Measurements from ENCODE around the gene SCNN1B. TPM values are rescaled to one million over a fixed set of nuclear protein-coding genes. Genes with fewer than 3 reads are reported as not detected.

Gene SCNN1B
- total and polyA plus RNA-seq, 4 experiments from 2014 or later = not detected

DNA sequence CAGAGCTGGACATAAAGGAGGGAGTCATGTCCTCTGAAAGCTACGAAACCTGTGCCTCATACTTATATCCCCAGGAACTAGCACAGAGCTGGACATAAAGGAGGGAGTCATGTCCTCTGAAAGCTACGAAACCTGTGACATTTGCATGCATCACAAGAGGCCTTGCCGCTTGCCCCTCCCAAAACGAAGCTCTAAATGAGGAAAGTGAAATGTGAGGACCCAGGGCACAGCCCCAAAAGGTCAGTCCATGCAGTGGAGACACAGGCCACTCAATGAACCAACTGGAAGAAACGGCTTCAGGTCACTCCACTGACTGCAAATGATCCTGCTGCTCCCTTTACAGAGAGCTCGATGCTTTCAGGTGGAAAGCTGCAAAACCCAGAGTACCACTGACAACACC lies 112.6 kb downstream of the SCNN1B start:
- H3K4me3 ChIP-seq (ENCODE audit: low read length in 2 of 2) = no peak overlapping the region
- H3K4me1 ChIP-seq (ENCODE audit: insufficient read depth, low read length) = no peaks in the 10 kb centered on the region
- H3K36me3 ChIP-seq (ENCODE audit: insufficient read depth, low read length) = peaks cover 32% of the 10 kb centered on the region
- no peaks in the 10 kb centered on the region for H3K27me3 ChIP-seq (ENCODE audit: insufficient read depth, low read length)
- ChIA-PET POLR2A (ENCODE audit: partially characterized antibody) (no interaction called here), CTCF (ENCODE audit: partially characterized antibody) (interaction anchor here (0.8 to 3.3 kb wide), 2 partner anchors 9 to 20 kb away, joined by 3 to 30 read pairs; no protein-coding TSS in a partner anchor)
- Mint-ChIP-seq H3K4me1 (no peaks in the 10 kb centered on the region), H3K27ac (no peak overlapping the region), H3K4me3 (no peak overlapping the region), H3K9me3 (no peaks in the 10 kb centered on the region), H3K36me3 (peaks cover 38 to 71% of the 10 kb centered on the region in 2 donors), H3K27me3 (no peaks in the 10 kb centered on the region)
- H3K9me3 ChIP-seq (ENCODE audit: control insufficient read depth in 1 of 2, low read length in 2 of 2) = no peaks in the 10 kb centered on the region
- no peak for DNase-seq
- H3K27ac ChIP-seq (ENCODE audit: low read depth, low read length) = no peak overlapping the region
- intact Hi-C loops (cut with micrococcal nuclease) = no loop called here

DNA sequence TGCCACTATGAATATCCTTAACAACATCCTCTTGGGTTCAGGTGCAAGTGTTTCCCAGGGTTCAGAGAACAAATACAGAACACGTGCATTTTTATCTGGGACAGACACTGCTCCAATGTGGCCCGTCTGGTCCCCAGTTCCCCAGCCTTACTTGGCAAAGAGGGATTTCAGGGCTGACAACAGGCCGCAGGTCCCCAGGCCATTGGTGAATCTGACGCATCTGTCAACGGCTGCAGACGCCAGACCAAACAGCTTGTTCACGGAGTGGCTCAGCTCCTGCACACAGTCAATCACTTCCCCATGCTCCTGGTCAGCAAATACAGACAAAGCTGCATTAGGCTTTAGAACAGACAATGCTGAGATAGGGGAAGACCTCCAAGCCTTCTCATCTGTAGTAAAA lies 114.7 kb downstream of the SCNN1B start:
- intact Hi-C loops (cut with micrococcal nuclease) = no loop called here
- no peak overlapping the region for H3K4me3 Mint-ChIP-seq
- H3K9me3 Mint-ChIP-seq = no peaks in the 10 kb centered on the region
- H3K36me3 Mint-ChIP-seq = peaks cover 32 to 66% of the 10 kb centered on the region in 2 donors
- no peak overlapping the region for H3K27ac Mint-ChIP-seq
- Histone ChIP-seq H3K27ac (ENCODE audit: low read depth, low read length) (no peak overlapping the region), H3K36me3 (ENCODE audit: insufficient read depth, low read length) (peaks cover 25% of the 10 kb centered on the region), H3K9me3 (ENCODE audit: control insufficient read depth in 1 of 2, low read length in 2 of 2) (no peaks in the 10 kb centered on the region), H3K4me1 (ENCODE audit: insufficient read depth, low read length) (no peaks in the 10 kb centered on the region), H3K27me3 (ENCODE audit: insufficient read depth, low read length) (no peaks in the 10 kb centered on the region), H3K4me3 (ENCODE audit: low read length in 2 of 2) (no peak overlapping the region)
- ChIA-PET POLR2A (ENCODE audit: partially characterized antibody) (no interaction called here), CTCF (ENCODE audit: partially characterized antibody) (interaction anchor here (5.6 kb wide), 1 partner anchor 18 kb away, joined by 42 read pairs; no protein-coding TSS in a partner anchor)
- no peaks in the 10 kb centered on the region for H3K27me3 Mint-ChIP-seq
- no peak for DNase-seq
- no peaks in the 10 kb centered on the region for H3K4me1 Mint-ChIP-seq

DNA sequence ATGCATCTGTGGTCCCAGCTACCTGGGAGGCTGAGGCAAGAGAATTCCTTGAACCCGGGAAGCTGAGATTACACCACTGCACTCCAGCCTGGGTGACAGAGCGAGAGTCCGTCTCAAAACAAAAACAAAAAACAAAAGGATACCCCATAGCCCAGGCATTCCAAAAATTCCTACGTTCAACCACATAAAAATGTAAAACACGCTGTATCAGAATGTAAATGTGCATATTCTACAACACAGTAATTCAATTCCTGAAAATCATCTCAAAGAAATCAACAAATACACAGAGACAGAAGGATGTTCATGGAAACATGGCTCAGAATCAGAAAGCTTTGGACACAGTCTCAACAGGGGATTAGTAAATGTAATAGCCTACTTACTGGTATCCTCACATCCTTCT lies 117.9 kb downstream of the SCNN1B start:
- no peak overlapping the region for H3K4me3 Mint-ChIP-seq
- ChIA-PET POLR2A (ENCODE audit: partially characterized antibody) (no interaction called here), CTCF (ENCODE audit: partially characterized antibody) (interaction anchor here (0.7 to 5.6 kb wide), 2 partner anchors 15 to 400 kb away, joined by 3 to 42 read pairs; no protein-coding TSS in a partner anchor)
- intact Hi-C loops (cut with micrococcal nuclease) = no loop called here
- H3K9me3 ChIP-seq (ENCODE audit: control insufficient read depth in 1 of 2, low read length in 2 of 2) = no peaks in the 10 kb centered on the region
- no peaks in the 10 kb centered on the region for H3K4me1 Mint-ChIP-seq
- no peak overlapping the region for H3K27ac Mint-ChIP-seq
- no peak for DNase-seq
- H3K36me3 Mint-ChIP-seq = peaks cover 35 to 51% of the 10 kb centered on the region in 2 donors
- no peaks in the 10 kb centered on the region for H3K27me3 Mint-ChIP-seq
- H3K27ac ChIP-seq (ENCODE audit: low read depth, low read length) = no peak overlapping the region
- H3K4me3 ChIP-seq (ENCODE audit: low read length in 2 of 2) = no peak overlapping the region
- H3K4me1 ChIP-seq (ENCODE audit: insufficient read depth, low read length) = no peaks in the 10 kb centered on the region
- peaks cover 10% of the 10 kb centered on the region for H3K36me3 ChIP-seq (ENCODE audit: insufficient read depth, low read length)
- H3K9me3 Mint-ChIP-seq = no peaks in the 10 kb centered on the region
- no peaks in the 10 kb centered on the region for H3K27me3 ChIP-seq (ENCODE audit: insufficient read depth, low read length)

DNA sequence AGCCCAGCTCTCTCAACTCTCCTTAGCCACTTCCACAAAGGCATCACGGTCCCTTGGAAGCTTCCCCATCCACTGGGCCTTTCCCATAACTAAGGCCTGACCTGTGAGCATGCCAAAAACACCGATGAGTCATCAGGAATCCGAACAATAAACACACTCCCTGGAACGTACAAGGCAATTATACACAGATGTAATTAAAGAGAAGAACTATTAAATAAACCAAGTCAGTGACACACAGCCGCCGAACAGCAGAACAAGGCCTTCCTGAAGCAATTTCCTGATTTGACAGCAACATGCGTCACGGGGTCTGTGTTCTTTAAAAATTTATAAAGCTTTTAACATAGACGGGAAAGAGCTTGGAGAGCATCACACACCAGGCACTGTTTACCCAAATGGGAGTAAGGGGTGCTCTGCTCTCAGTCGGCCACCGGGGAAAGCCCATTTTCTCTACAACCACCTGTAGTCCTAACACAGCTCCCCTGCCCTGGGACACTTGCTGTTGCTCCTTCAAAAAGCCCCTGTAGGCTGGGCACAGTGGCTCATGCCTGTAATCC lies 121.5 kb downstream of the SCNN1B start:
- no peaks in the 10 kb centered on the region for H3K9me3 ChIP-seq (ENCODE audit: control insufficient read depth in 1 of 2, low read length in 2 of 2)
- H3K4me1 ChIP-seq (ENCODE audit: insufficient read depth, low read length) = no peaks in the 10 kb centered on the region
- no peaks in the 10 kb centered on the region for H3K27me3 ChIP-seq (ENCODE audit: insufficient read depth, low read length)
- DNase-seq = no peak
- ChIA-PET POLR2A (ENCODE audit: partially characterized antibody) (no interaction called here), CTCF (ENCODE audit: partially characterized antibody) (interaction anchor here (1.2 to 4.2 kb wide), 2 partner anchors 9 to 11 kb away, joined by 3 to 29 read pairs; no protein-coding TSS in a partner anchor)
- intact Hi-C loops (cut with micrococcal nuclease) = no loop called here
- H3K36me3 ChIP-seq (ENCODE audit: insufficient read depth, low read length) = peaks cover 4% of the 10 kb centered on the region
- no peak overlapping the region for H3K27ac Mint-ChIP-seq
- no peaks in the 10 kb centered on the region for H3K27me3 Mint-ChIP-seq
- H3K36me3 Mint-ChIP-seq = peaks cover 39 to 41% of the 10 kb centered on the region in 2 donors
- no peak overlapping the region for H3K4me3 ChIP-seq (ENCODE audit: low read length in 2 of 2)
- H3K9me3 Mint-ChIP-seq = no peaks in the 10 kb centered on the region
- H3K4me3 Mint-ChIP-seq = peak overlapping the region in 1 of 8 donors; percentile 27
- no peak overlapping the region for H3K27ac ChIP-seq (ENCODE audit: low read depth, low read length)
- no peaks in the 10 kb centered on the region for H3K4me1 Mint-ChIP-seq

DNA sequence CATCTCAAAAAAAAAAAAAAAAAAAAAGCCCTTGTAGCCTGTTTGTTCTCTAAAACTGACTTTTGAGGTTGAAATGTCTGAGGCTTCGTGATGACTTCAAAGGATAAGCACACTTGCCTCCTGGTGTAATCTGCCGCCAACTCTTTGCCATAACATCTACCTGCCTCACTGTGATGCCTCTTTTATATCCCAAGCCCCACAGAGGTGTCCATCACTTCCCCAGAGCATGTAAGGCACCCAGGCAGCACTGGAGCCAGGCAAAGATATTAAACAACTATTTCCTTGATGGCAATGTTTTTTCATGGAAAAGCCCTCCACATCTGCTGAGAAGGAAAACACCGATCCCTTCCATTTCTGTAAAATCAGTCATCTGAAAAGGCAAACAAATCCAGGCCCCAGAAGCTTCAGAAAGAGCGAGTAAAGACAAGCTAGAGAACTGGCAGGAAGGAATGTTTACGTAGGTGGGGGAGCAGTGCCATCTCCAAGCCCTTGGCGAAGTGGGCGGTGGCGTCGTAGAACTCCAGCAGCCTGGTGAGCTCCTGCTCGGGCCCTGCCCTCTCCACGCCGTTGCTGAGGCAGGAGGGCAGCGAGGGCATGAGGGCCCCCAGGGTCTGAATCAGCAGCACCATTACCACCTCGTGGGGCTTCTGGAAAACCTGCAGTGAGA lies 122.3 kb downstream of the SCNN1B start:
- Mint-ChIP-seq H3K9me3 (no peaks in the 10 kb centered on the region), H3K27ac (peak overlapping the region in 1 of 7 donors; percentile 19), H3K4me3 (no peak overlapping the region), H3K27me3 (no peaks in the 10 kb centered on the region), H3K4me1 (no peaks in the 10 kb centered on the region), H3K36me3 (peaks cover 37 to 45% of the 10 kb centered on the region in 2 donors)
- Histone ChIP-seq H3K27me3 (ENCODE audit: insufficient read depth, low read length) (no peaks in the 10 kb centered on the region), H3K27ac (ENCODE audit: low read depth, low read length) (no peak overlapping the region), H3K4me3 (ENCODE audit: low read length in 2 of 2) (no peak overlapping the region), H3K9me3 (ENCODE audit: control insufficient read depth in 1 of 2, low read length in 2 of 2) (no peaks in the 10 kb centered on the region), H3K4me1 (ENCODE audit: insufficient read depth, low read length) (no peaks in the 10 kb centered on the region), H3K36me3 (ENCODE audit: insufficient read depth, low read length) (peaks cover 4% of the 10 kb centered on the region)
- POLR2A ChIA-PET (ENCODE audit: partially characterized antibody) = no interaction called here
- CTCF ChIA-PET (ENCODE audit: partially characterized antibody) = interaction anchor here (4.2 kb wide), 1 partner anchor 10 kb away, joined by 29 read pairs; no protein-coding TSS in a partner anchor
- intact Hi-C loops (cut with micrococcal nuclease) = no loop called here
- DNase-seq = no peak

DNA sequence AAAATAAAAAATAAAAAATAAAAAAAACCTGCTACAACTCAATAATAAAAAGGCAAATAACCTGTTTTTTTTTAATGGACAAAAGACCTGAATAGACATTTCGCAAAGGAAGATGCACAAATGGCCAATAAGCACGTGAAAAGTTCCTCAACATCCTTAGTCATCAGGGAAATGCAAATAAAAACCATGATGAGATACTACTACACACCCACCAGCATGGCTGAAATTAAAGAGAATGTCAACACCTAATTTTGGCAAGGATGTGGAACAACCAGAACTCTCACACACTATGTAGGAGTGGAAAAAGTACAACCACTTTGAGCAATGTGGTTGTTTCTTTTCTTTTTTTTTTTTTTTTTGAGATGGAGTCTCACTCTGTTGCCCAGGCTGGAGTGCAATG lies 126.2 kb downstream of the SCNN1B start:
- intact Hi-C loops (cut with micrococcal nuclease) = no loop called here
- H3K36me3 Mint-ChIP-seq = peaks cover 43 to 47% of the 10 kb centered on the region in 2 donors
- H3K27ac Mint-ChIP-seq = no peak overlapping the region
- ChIA-PET POLR2A (ENCODE audit: partially characterized antibody) (no interaction called here), CTCF (ENCODE audit: partially characterized antibody) (interaction anchor here (1.3 kb wide), 1 partner anchor 9 kb away, joined by 3 read pairs; no protein-coding TSS in a partner anchor)
- Histone ChIP-seq H3K27ac (ENCODE audit: low read depth, low read length) (no peak overlapping the region), H3K27me3 (ENCODE audit: insufficient read depth, low read length) (no peaks in the 10 kb centered on the region), H3K9me3 (ENCODE audit: control insufficient read depth in 1 of 2, low read length in 2 of 2) (no peaks in the 10 kb centered on the region), H3K4me3 (ENCODE audit: low read length in 2 of 2) (no peak overlapping the region), H3K36me3 (ENCODE audit: insufficient read depth, low read length) (peaks cover 13% of the 10 kb centered on the region), H3K4me1 (ENCODE audit: insufficient read depth, low read length) (no peaks in the 10 kb centered on the region)
- H3K4me3 Mint-ChIP-seq = no peak overlapping the region
- no peak for DNase-seq
- H3K4me1 Mint-ChIP-seq = no peaks in the 10 kb centered on the region
- H3K27me3 Mint-ChIP-seq = no peaks in the 10 kb centered on the region
- no peaks in the 10 kb centered on the region for H3K9me3 Mint-ChIP-seq

All from CD4-positive, alpha-beta memory T cell (primary cell).